HepG2 (cell line): ENCODE measurements around the gene BBIP1. TPM values are rescaled to one million over a fixed set of nuclear protein-coding genes. Genes with fewer than 3 reads are reported as not detected.

Source experiments
- ATAC-seq: fragments of 200-7000 bp; cut with Tn5 transposase; 3 replicates; pipeline ENCODE4 v1.9.1; 2020; ENCODE audit warnings: mild to moderate bottlenecking, moderate library complexity
- BruUV-seq: library from RNA; stranded (reverse); fragments of 400-500 nt; replicated peaks from 2 replicates; lab custom pipeline; 2021; lab: Mats Ljungman, UMichigan
- CTCF ChIA-PET: fragments of 300-600 bp; formaldehyde crosslinking; extraction: SDS; loops from one replicate; lab custom pipeline; 2021; ENCODE audit warnings: low total read pairs, inconsistent platforms, low intra/inter-chr PET ratio; lab: Yijun Ruan, JAX
- POLR2A ChIA-PET: fragments of 350-600 bp; sonication (Branson Sonifier 250); formaldehyde crosslinking; loops from one replicate; lab custom pipeline; 2020; ENCODE audit warnings: antibody characterized with exemption, inconsistent platforms; lab: Yijun Ruan, JAX
- DNase-seq: peaks from one replicate; pipeline ENCODE4 v3.0.0-alpha.2; 2015; ENCODE audit warnings: low spot score
- FAIRE-seq: peaks from 3 replicates; lab custom pipeline; 2011; peaks lifted over from hg19 to GRCh38; lab: Jason Lieb, UNC
- H2AFZ ChIP-seq: one replicate; pipeline ENCODE4 v1.6.1; 2011; ENCODE audit warnings: low read length, inconsistent platforms
- H3K27ac ChIP-seq: fragments of 300-600 bp; 3 replicates; pipeline ENCODE4 v1.8.0; 2011; ENCODE audit warnings: mixed run types, mild to moderate bottlenecking, mixed read lengths, low read length, inconsistent platforms; ENCODE audit not compliant: insufficient read depth; ENCODE audit errors: extremely low read length
- H3K27me3 ChIP-seq, 2 experiments: fragments of 200-600 bp in 1 of 2; 2 replicates in 1 of 2; 3 replicates in 1 of 2; pipeline versions ENCODE4 v1.6.0 to v1.8.0; 2011; ENCODE audit warnings: low read length in 2 of 2, mild to moderate bottlenecking in 2 of 2, moderate library complexity in 2 of 2, inconsistent platforms in 1 of 2; ENCODE audit not compliant: insufficient read depth in 2 of 2, control insufficient read depth in 1 of 2
- H3K36me3 ChIP-seq, 2 experiments: fragments of 200-600 bp in 1 of 2; replicated peaks in 1 of 2; 2 replicates in 1 of 2; 3 replicates in 1 of 2; pipeline versions ENCODE4 v1.5.1 to v1.8.0; 2011; ENCODE audit warnings: low read length in 2 of 2, inconsistent platforms in 1 of 2; ENCODE audit not compliant: insufficient read depth in 2 of 2, control insufficient read depth in 1 of 2
- H3K4me1 ChIP-seq: 2 replicates; pipeline ENCODE4 v1.5.1; 2012; ENCODE audit warnings: low read length, inconsistent platforms; ENCODE audit not compliant: insufficient read depth
- H3K4me2 ChIP-seq: 2 replicates; pipeline ENCODE4 v1.6.0; 2011; ENCODE audit warnings: low read depth, low read length, inconsistent platforms
- H3K4me3 ChIP-seq, 3 experiments: fragments of 200-600 bp in 1 of 3; sonication (generic), shearing (Covaris generic) in 1 of 3; replicated peaks in 1 of 3; 2 replicates each; pipeline ENCODE4 v1.5.1; 2011 to 2016; ENCODE audit warnings: low read length in 3 of 3, inconsistent platforms in 2 of 3, low read depth in 2 of 3, mild to moderate bottlenecking in 2 of 3, control low read depth in 1 of 3, mixed read lengths in 1 of 3; ENCODE audit not compliant: insufficient read depth in 1 of 3
- H3K79me2 ChIP-seq: one replicate; pipeline ENCODE4 v1.6.1; 2011; ENCODE audit warnings: low read length, inconsistent platforms; ENCODE audit not compliant: insufficient read depth
- H3K9ac ChIP-seq: 2 replicates; pipeline ENCODE4 v1.6.0; 2011; ENCODE audit warnings: mild to moderate bottlenecking, low read depth, low read length, inconsistent platforms; ENCODE audit not compliant: insufficient read depth
- H3K9me3 ChIP-seq: 2 replicates; pipeline ENCODE4 v1.5.1; 2012; ENCODE audit warnings: mild to moderate bottlenecking, low read length
- H4K20me1 ChIP-seq: 2 replicates; pipeline ENCODE4 v1.6.0; 2011; ENCODE audit warnings: inconsistent platforms, mild to moderate bottlenecking, low read length, moderate library complexity; ENCODE audit not compliant: insufficient read depth
- BHLHE40 ChIP-seq: IDR thresholded peaks from 2 replicates; pipeline ENCODE4 v1.6.1; 2011; ENCODE audit warnings: low read length, improper control_type of control experiment
- MAFF ChIP-seq: IDR thresholded peaks from 2 replicates; pipeline ENCODE4 v1.6.1; 2011; ENCODE audit warnings: low read depth, low read length, improper control_type of control experiment
- POLR2A ChIP-seq, 2 experiments: IDR thresholded peaks; 2 replicates each; pipeline ENCODE4 v1.6.1; 2011; ENCODE audit warnings: low read depth in 2 of 2, low read length in 2 of 2, mild to moderate bottlenecking in 1 of 2, moderate library complexity in 1 of 2; ENCODE audit not compliant: insufficient read depth in 1 of 2
- SMAD1 ChIP-seq: sonication (generic); formaldehyde crosslinking; IDR thresholded peaks from 2 replicates; pipeline ENCODE4 v1.4.0; 2020; ENCODE audit warnings: missing genetic modification reagents, low read depth, mild to moderate bottlenecking, borderline replicate concordance
- SP1 ChIP-seq, 2 experiments: fragments of 450-650 bp in 1 of 2; sonication (generic) in 1 of 2; formaldehyde crosslinking in 1 of 2; IDR thresholded peaks; 2 replicates each; pipeline versions ENCODE4 v1.4.0 to v1.6.1; 2016 to 2020; ENCODE audit warnings: missing genetic modification reagents in 1 of 2
- ZNF12 ChIP-seq: sonication (generic); formaldehyde crosslinking; IDR thresholded peaks from 2 replicates; pipeline ENCODE4 v1.5.0; 2020; ENCODE audit warnings: missing genetic modification reagents
- ZNF296 ChIP-seq: sonication (generic); formaldehyde crosslinking; conservative IDR thresholded peaks from 2 replicates; pipeline ENCODE4 v1.5.0; 2020; ENCODE audit warnings: mild to moderate bottlenecking, missing genetic modification reagents
- ZNF784 ChIP-seq: sonication (generic); formaldehyde crosslinking; IDR thresholded peaks from 2 replicates; pipeline ENCODE4 v1.5.1; 2020; ENCODE audit warnings: missing genetic modification reagents, mild to moderate bottlenecking, borderline replicate concordance
- WGBS: methylation state at CpG from one replicate; pipeline ENCODE4 v1.1.6; 2017; ENCODE audit warnings: low lambda C conversion rate; 5-methylcytosine and 5-hydroxymethylcytosine counted together
- in situ Hi-C: cut with HindIII; loops from 2 replicates; pipeline ENCODE4 v1.10.0; 2017; ENCODE audit warnings: low pct_unique_long_range_greater_than_20kb; ENCODE audit not compliant: extremely low pct_ligation_motif_present
- intact Hi-C: fragments of 100-400 bp; cut with micrococcal nuclease; formaldehyde crosslinking; loops from one replicate; pipeline ENCODE4 v1.10.0; 2022; ENCODE audit not compliant: unreplicated experiment
- polyA plus RNA-seq, 8 experiments: library from polyadenylated mRNA; depleted of rRNA in 3 of 8; stranded (reverse) in 7 of 8; unstranded in 1 of 8; fragments of >200 nt; fragmentation: Illumina TruSeq in 4 of 8; extraction: Trizol in 4 of 8; gene quantifications; 2 replicates each; pipeline versions ENCODE4 v1.2.1 to v1.2.3, GENCODE V29; 2011 to 2016; ENCODE audit warnings: low read depth in 4 of 8, missing spikeins in 1 of 8, mixed read lengths in 1 of 8; ENCODE audit not compliant: insufficient read depth in 1 of 8
- total RNA-seq, 5 experiments: library from RNA; depleted of rRNA; stranded (reverse); fragments of >200 nt; fragmentation: Illumina TruSeq; extraction: Trizol; gene quantifications; 2 replicates each; pipeline ENCODE4 v1.2.3, GENCODE V29; 2016; ENCODE audit warnings: low read depth in 1 of 5
- TF ChIP-seq, protein P1 (sequence below): sonication (generic); formaldehyde crosslinking; IDR thresholded peaks from 2 replicates; pipeline ENCODE4 v1.4.0; 2020; ENCODE audit warnings: missing genetic modification reagents

Gene BBIP1
- total and polyA plus RNA-seq, 2 of the 13 experiments (the other 11 are each of a cell fraction or from before 2014, with no cell fraction given) = 18.3 to 24.1 TPM

DNA sequence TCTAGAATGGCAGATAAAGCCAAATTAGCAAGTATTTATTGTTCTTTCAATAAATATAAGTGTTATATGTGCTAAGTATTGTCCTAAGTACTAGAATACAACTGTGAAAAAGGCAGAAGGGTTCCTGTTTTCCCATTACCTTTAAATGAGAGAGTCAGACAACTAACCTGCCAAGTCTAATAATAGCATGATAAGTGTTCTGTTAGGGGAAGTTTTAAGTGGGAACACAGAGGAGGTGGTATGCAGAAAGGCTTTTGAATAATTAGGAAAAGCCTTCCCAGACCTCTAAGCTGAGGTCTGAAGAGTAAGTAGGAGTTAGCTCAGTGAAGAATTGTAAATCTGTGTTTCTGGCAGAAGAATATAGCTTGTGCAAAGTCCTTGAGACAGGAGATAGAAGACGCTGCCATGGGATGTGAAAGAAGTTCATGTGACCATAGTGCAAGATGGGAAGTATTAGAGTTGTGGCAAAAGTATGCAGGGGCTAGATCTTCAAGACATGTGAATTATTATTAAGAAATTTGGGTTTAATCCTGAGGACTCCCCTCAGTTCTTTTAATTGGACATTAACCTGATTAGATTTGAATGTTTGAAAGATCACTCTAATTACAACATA lies 12.9 kb upstream of the BBIP1 start:
- WGBS = 91% methylated on average over 1 of the region's 1 CpG
- ChIA-PET CTCF (no interaction called here), POLR2A (interaction anchor here (1.7 kb wide), 1 partner anchor 13 kb away, joined by 7 read pairs; the partner anchor contains the start of genes BBIP1 and SHOC2)
- Histone ChIP-seq H2AFZ (no peak overlapping the region), H3K36me3 (no peaks in the 10 kb centered on the region; a peak in 2 of 5 replicates), H3K4me3 (no peak overlapping the region), H3K4me2 (no peak overlapping the region), H3K9ac (no peak overlapping the region), H3K27ac (no peak overlapping the region), H3K4me1 (no peaks in the 10 kb centered on the region), H3K9me3 (no peaks in the 10 kb centered on the region), H4K20me1 (peaks cover 16% of the 10 kb centered on the region; the same call in 1 of the 2 replicates), H3K27me3 (no peaks in the 10 kb centered on the region), H3K79me2 (peaks cover 90% of the 10 kb centered on the region)
- FAIRE-seq (no peak), ATAC-seq (no peak), DNase-seq (no peak)
- in situ Hi-C loops = no loop called here
- no TSS peak for BruUV-seq
- intact Hi-C loops = no loop called here
- TF ChIP-seq ZNF784 (CRISPR knock-in tag) (no peak), BHLHE40 (no peak), MAFF (no peak), POLR2A (IDR thresholded peaks at IDR 0.05; ENCODE audit: insufficient read depth in 1 of 2, low read depth in 2 of 2, low read length in 2 of 2) (no peak), SMAD1 (CRISPR knock-in tag) (no peak), ZNF12 (no peak), ZNF296 (no peak), SP1 (IDR thresholded peaks at IDR 0.05) (no peak), SP1 (CRISPR knock-in tag; IDR thresholded peaks at IDR 0.05) (no peak)
- TF ChIP-seq, protein P1, sequence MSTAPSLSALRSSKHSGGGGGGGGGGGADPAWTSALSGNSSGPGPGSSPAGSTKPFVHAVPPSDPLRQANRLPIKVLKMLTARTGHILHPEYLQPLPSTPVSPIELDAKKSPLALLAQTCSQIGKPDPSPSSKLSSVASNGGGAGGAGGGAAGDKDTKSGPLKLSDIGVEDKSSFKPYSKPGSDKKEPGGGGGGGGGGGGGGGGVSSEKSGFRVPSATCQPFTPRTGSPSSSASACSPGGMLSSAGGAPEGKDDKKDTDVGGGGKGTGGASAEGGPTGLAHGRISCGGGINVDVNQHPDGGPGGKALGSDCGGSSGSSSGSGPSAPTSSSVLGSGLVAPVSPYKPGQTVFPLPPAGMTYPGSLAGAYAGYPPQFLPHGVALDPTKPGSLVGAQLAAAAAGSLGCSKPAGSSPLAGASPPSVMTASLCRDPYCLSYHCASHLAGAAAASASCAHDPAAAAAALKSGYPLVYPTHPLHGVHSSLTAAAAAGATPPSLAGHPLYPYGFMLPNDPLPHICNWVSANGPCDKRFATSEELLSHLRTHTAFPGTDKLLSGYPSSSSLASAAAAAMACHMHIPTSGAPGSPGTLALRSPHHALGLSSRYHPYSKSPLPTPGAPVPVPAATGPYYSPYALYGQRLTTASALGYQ (CRISPR knock-in tag) = no peak
